Neural crest cell (in vitro differentiated cells): ENCODE results near the gene GGACT. TPM values are rescaled to one million over a fixed set of nuclear protein-coding genes. Genes with fewer than 3 reads are reported as not detected.

Source experiments
- DNase-seq: peaks from one replicate; pipeline ENCODE4 v3.0.0; 2021; ENCODE audit warnings: low read depth, mixed read lengths, low spot score
- H3K27ac Mint-ChIP-seq: one replicate; pipeline ENCODE4 v1.8.0; 2021; ENCODE audit warnings: mild to moderate bottlenecking, mixed read lengths; ENCODE audit not compliant: unreplicated experiment
- H3K27me3 Mint-ChIP-seq: 2 replicates; pipeline ENCODE4 v1.8.0; 2021; ENCODE audit warnings: low read depth, mild to moderate bottlenecking, mixed read lengths
- H3K36me3 Mint-ChIP-seq: 2 replicates; pipeline ENCODE4 v1.8.0; 2021; ENCODE audit warnings: low read depth, mild to moderate bottlenecking, mixed read lengths
- H3K4me1 Mint-ChIP-seq: 2 replicates; pipeline ENCODE4 v1.8.0; 2021; ENCODE audit warnings: mixed read lengths
- H3K4me3 Mint-ChIP-seq: one replicate; pipeline ENCODE4 v1.8.0; 2021; ENCODE audit warnings: mild to moderate bottlenecking, mixed read lengths
- H3K9me3 Mint-ChIP-seq: 2 replicates; pipeline ENCODE4 v1.8.0; 2021; ENCODE audit warnings: mixed read lengths
- total RNA-seq: library from RNA; stranded (reverse); gene quantifications from 2 replicates; pipeline ENCODE4 v1.2.1, GENCODE V29; 2021
- TF ChIP-seq, protein P1 (sequence below): fragments of 200-600 bp; sonication (generic); conservative IDR thresholded peaks from 2 replicates; pipeline ENCODE4 v1.5.0; 2021; ENCODE audit warnings: antibody characterized with exemption, mild to moderate bottlenecking

Gene GGACT
- total RNA-seq, 1 donor from 2014 or later: 5.9 TPM

DNA sequence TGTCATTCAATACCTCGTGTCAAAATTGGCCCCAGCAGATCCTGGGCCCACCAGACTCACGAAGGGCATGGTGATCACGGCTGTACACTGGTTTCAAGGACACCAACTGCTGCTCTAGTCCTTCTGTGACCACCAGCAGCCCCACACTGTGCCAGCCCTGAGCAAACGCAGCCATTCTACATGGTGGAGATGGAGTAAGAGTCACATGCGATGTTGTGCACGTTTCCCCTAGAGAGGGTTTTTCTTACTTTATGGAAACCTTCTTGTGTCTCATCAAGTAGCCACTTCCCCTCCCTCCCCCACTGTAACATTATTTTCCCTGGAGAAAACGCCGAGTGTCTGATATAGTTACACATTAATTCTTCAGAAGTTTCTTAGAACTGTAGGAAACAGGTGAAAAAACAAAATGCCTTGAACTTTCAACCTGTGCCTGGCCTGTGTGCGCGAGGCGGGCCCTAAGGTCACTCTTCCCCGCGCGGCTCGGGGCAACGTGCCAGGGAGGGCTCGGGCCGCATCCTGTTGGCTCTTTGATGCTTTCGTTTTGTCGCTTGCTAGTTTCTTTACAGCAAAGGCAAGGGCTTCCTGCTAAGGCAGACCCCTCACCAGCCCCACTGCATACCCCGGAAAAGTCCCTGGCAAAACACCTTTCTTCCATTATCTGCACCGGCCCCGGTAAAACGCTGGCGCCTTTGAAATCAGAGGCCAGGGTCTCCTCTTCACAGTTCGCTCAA, 44.6 kb downstream of the GGACT start:
- no peak overlapping the region for H3K27ac Mint-ChIP-seq
- H3K9me3 Mint-ChIP-seq: no peaks in the 10 kb centered on the region
- TF ChIP-seq, protein P1, sequence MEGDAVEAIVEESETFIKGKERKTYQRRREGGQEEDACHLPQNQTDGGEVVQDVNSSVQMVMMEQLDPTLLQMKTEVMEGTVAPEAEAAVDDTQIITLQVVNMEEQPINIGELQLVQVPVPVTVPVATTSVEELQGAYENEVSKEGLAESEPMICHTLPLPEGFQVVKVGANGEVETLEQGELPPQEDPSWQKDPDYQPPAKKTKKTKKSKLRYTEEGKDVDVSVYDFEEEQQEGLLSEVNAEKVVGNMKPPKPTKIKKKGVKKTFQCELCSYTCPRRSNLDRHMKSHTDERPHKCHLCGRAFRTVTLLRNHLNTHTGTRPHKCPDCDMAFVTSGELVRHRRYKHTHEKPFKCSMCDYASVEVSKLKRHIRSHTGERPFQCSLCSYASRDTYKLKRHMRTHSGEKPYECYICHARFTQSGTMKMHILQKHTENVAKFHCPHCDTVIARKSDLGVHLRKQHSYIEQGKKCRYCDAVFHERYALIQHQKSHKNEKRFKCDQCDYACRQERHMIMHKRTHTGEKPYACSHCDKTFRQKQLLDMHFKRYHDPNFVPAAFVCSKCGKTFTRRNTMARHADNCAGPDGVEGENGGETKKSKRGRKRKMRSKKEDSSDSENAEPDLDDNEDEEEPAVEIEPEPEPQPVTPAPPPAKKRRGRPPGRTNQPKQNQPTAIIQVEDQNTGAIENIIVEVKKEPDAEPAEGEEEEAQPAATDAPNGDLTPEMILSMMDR: no peak
- no peak for DNase-seq
- H3K36me3 Mint-ChIP-seq: peaks cover 11% of the 10 kb centered on the region
- peak overlapping the region; percentile 19 for H3K4me3 Mint-ChIP-seq
- peaks cover 26% of the 10 kb centered on the region for H3K4me1 Mint-ChIP-seq
- no peaks in the 10 kb centered on the region for H3K27me3 Mint-ChIP-seq

DNA sequence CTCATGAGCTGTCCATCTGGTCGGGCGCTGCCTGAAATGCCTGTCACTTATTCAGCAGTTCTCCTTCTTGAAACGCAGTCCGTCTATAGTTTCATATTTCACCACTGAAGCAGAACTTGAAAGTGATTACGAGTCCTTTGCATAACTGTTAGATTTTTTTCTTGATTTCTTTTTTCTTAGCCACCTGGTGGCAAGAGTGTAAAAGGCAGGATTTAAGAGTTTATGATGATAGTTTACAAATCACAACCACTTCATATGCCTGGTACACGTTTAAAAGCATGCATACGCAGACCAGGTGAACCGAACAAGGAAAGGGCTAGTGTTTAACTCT, 45.8 kb downstream of the GGACT start:
- no peaks in the 10 kb centered on the region for H3K27me3 Mint-ChIP-seq
- TF ChIP-seq, protein P1: peak; percentile 67
- DNase-seq: no peak
- peak overlapping the region; percentile 32 for H3K4me3 Mint-ChIP-seq
- no peak overlapping the region for H3K27ac Mint-ChIP-seq
- no peaks in the 10 kb centered on the region for H3K9me3 Mint-ChIP-seq
- H3K36me3 Mint-ChIP-seq: peaks cover 11% of the 10 kb centered on the region
- H3K4me1 Mint-ChIP-seq: peaks cover 19% of the 10 kb centered on the region

DNA sequence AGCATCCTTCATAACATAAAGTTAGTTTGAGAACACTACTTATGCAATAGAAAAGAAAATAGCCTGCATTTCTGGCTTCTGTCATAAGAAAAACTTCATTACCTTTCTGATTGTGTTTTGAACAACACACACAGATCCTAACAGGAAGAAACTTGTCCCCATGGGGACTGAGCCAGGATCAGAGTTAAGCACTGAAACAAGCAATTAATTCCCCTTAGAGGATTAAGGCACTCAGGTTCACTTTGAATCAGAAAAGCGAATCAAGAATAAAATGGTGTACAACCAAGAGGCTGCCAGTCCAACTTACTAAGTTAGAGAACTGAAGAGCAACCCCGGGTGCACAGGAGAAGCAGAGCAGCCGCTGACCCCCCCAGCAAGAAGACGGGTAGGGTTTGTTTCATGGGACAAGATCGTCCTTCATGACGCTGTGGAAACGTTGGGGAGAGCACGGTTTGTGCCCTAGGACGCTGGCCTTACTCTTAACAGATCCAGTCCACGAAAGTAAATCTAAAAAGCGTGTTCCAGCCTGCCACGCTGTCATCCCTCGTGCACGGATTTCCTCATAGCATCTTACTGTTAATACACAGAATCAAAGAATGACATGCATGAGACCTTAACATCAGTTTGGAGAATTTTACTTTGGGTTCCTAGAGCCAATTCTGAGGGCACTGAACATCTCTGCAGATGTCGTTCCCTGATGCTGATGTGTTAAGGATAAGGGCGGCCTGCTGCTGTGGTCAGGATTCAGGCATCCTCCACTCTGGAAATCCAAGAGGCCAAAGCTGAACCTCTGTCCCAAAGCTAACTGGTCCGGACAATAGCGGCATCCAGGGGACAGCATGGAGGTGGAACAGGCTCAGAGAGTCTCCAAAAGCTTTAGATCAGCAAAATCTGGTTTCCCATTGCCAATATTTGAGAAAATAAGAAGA, 46.4 kb downstream of the GGACT start:
- no peaks in the 10 kb centered on the region for H3K9me3 Mint-ChIP-seq
- H3K36me3 Mint-ChIP-seq: peaks cover 17% of the 10 kb centered on the region
- no peaks in the 10 kb centered on the region for H3K27me3 Mint-ChIP-seq
- no peak overlapping the region for H3K27ac Mint-ChIP-seq
- H3K4me3 Mint-ChIP-seq: no peak overlapping the region
- peaks cover 15% of the 10 kb centered on the region for H3K4me1 Mint-ChIP-seq
- TF ChIP-seq, protein P1: no peak
- DNase-seq: no peak

DNA sequence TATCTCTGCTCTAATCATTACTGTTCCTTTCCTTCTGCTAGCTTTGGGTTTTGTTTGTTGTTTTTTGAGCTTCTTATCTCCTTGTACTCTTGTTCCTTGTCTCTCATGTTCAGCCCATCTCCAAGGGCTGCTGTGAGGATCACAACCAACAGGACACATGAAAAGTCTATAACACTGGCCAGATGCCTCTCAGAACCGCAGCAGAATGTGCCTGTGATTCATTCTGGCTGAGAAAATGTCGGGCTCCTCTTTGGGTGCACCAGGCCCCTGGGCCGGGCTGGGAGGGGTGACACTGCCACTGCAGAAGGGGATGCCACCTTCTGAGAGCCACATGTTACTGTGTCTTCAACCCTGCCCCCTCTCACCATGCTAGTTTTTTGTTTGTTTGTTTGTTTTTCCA, 48.0 kb downstream of the GGACT start:
- no peak overlapping the region for H3K27ac Mint-ChIP-seq
- H3K9me3 Mint-ChIP-seq: no peaks in the 10 kb centered on the region
- DNase-seq: no peak
- H3K36me3 Mint-ChIP-seq: peaks cover 18% of the 10 kb centered on the region
- TF ChIP-seq, protein P1: no peak
- H3K4me1 Mint-ChIP-seq: peaks cover 15% of the 10 kb centered on the region
- H3K4me3 Mint-ChIP-seq: no peak overlapping the region
- no peaks in the 10 kb centered on the region for H3K27me3 Mint-ChIP-seq

DNA sequence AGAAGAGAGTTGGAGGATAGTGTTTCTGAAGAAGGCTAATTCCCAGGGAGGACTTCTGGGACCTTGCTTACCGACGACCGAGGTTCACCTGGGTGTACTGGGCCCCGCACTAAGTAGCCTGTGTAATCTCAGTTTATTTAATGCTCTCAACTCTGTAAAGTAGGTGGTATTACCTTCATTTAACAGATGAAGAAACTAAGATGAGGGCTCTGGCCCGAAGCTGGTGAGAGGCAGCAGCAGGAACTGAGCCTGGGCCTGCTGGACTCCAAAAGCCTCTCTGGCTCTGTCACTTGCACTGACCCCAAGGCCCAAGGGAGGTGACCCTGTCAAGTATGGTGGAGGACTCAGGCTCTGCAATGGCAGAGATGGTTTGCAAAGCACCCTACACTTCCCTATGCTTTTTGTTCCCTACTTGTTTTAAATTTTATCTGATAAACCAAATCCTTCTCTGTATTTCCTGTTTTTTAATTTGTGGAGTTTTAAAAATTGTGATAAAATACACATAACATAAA, 50.6 kb downstream of the GGACT start:
- TF ChIP-seq, protein P1: no peak
- no peaks in the 10 kb centered on the region for H3K27me3 Mint-ChIP-seq
- no peak for DNase-seq
- peaks cover 14% of the 10 kb centered on the region for H3K36me3 Mint-ChIP-seq
- peaks cover 4% of the 10 kb centered on the region for H3K4me1 Mint-ChIP-seq
- H3K9me3 Mint-ChIP-seq: no peaks in the 10 kb centered on the region
- no peak overlapping the region for H3K27ac Mint-ChIP-seq
- H3K4me3 Mint-ChIP-seq: no peak overlapping the region
